GM19468 (cell line): ENCODE data around the gene ARAP2.

ENCODE experiments used
- ATAC-seq: cut with Tn5 transposase; IDR thresholded peaks from one replicate; pipeline ENCODE4 v1.9.1; 2021; ENCODE audit warnings: mild to moderate bottlenecking, moderate library complexity, moderate number of reproducible peaks; ENCODE audit not compliant: unreplicated experiment; ENCODE audit errors: extremely low read depth

ARAP2 gene

DNA sequence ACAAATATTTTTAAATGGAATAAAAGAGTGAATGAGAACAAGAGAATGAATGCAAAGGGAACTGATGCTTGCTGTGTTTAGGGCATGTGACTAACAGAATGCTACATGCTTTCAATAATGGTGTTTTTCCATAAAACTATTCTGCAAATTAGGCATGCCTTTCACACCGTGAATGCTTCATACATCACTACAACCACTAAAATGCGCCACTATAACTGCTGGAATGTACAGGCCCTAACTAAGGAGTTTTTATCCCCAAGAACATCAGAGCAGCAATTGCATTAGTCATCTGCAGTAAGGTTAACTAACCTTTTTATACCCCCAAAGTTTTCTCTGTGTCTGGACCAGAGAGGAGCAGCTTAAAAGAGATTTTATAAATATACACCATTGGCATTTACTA is 190.4 kb downstream of the ARAP2 start:
- no peak for ATAC-seq

DNA sequence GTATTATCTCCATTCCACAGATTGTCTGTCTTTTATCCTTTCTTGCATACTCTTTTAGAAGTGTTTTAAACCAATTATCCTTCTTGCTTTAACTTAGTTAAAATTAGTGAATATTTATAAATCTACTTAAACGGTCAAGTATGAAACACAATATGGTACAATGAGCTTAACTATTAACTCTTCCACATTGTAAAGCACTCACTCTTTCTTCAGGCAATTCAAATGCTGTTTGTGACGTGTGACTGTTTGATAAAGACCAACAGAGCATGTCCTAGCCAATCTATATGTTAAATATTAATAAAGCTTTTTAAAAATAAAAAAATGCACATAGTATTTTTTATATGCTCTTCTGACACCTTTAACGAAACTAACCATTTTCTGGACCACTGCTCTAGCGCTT is 192.7 kb downstream of the ARAP2 start:
- no peak for ATAC-seq

- ATAC-seq: no peak
Observed at GRCh38 chr4:36046026-36046425, 198.3 kb downstream of the ARAP2 start.

GRCh38 chr4:36043901-36044300 is 200.4 kb downstream of the ARAP2 start:
- no peak for ATAC-seq

- no peak for ATAC-seq
Observed at GRCh38 chr4:36043241-36043640, 201.1 kb downstream of the ARAP2 start.

- ATAC-seq: no peak
Observed at GRCh38 chr4:36042122-36042970, 202.0 kb downstream of the ARAP2 start.

GRCh38 chr4:36041340-36041739 is 203.0 kb downstream of the ARAP2 start:
- peak; percentile 45 for ATAC-seq

DNA sequence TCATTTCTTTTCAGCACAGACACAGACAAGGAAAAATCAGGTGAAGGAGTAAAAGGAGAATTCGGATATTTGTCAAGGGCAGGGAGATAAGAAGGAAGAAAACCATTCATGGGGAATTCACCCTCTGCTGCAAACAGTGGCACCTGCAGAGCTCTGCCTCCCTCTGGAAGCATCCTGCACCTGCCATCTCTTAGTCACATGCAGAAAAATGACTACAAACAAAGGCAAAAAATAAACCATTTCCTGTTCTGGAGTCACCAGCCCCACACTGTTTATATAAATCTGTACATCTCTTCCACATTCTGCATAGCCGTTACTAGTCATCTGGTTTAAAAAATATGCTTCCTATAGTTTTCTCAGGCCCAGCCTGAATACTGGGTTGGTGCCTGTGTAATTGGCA is 205.3 kb downstream of the ARAP2 start:
- ATAC-seq: no peak

GRCh38 chr4:36038491-36038890 is 205.8 kb downstream of the ARAP2 start:
- no peak for ATAC-seq

GRCh38 chr4:36037127-36037526 is 207.2 kb downstream of the ARAP2 start:
- ATAC-seq: no peak

DNA sequence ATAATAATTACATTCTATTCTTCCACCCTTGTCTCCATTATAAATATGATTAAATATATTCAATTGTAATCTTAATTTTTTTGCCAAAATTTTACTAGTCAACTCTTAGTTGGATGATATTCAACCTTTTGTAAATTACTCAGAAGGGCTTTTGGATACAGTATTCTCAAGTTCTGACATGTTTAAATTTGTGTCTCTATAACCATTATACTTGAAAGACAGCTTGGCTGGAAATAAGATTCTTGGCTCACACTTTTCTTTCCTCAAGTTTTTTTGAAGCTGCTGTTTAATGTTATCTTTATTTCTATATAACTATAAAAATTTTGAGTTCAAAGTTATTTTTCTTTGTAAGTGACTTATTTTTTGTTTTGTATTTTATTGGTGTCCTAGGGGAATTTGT is 214.4 kb downstream of the ARAP2 start:
- ATAC-seq: no peak

DNA sequence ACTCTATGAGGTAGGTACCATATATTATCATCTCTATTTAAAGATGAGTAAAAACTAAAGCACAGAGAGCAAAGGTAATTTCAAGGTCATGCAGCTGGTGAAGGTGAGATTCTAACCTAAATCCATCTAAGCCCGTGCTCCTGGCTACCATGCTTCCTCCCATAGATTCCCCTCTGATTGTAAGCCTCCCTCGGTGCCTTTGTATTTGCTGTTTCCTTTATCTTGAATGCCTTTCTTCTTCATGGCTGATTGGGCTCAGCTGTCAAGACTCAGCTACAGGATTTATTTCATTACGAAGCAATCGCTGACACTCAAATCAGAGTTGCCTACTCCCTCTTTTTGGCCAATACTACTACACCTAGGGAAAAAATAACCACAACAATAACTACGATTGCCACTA is 217.1 kb downstream of the ARAP2 start:
- ATAC-seq: no peak

DNA sequence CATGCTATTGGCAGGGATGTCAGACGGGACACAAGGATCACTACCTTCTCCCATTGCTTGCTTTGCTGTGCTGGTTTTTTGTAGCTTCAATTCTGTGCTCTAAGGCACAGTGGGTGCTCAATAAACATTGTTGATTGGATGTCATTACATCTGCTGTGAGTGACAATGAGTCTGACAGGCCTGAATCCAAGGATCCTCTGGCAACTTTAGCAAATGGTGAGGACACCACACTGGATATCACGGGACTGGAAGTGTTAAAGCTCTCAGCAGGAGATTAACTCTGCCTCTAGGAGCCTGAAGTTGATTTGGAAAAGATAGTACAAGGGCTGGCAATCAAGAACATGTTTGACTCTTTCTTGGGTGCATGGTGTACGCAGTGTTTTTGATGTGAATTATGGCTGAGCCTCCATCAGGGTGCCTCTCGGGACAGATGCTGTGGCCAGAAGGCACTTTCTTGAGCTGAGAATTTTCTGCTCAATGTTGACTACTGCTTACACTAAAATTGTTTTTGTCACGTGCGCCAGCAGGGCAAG is 217.9 kb downstream of the ARAP2 start:
- ATAC-seq: no peak

DNA sequence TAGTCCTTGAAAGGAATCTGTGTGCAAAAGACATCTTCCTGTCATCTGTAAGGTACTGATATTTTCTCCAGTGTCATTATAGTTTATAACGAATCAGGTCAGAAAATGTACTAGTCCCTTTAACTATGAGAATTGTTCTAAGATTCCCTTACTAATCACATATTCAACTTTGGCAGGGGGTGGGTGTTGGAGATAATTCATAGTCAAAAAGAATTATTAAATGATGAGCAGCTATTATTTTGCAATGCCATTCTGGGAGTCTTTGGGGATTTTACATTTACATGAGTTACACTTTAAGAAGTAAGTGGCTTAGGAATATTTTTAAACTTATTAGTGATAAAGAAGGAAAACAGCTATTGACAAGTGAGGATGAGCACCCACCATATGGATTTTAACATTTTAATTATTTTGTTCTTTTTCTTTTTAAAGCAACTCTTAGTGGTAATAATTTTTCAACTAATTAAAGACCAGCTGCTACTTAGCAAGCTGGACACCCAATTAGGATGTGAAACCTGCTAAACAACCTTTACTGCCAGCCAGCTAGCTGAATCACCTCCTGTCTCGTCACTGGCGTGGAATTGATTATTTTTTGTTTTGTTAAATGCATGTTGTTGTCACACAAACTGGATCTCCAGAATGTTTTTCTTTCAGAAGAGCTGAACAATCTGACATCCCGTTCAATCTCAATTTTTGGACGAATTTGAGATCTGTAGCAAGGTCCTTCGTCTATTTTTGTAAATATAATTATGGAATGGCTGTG is 219.2 kb downstream of the ARAP2 start:
- ATAC-seq: no peak

DNA sequence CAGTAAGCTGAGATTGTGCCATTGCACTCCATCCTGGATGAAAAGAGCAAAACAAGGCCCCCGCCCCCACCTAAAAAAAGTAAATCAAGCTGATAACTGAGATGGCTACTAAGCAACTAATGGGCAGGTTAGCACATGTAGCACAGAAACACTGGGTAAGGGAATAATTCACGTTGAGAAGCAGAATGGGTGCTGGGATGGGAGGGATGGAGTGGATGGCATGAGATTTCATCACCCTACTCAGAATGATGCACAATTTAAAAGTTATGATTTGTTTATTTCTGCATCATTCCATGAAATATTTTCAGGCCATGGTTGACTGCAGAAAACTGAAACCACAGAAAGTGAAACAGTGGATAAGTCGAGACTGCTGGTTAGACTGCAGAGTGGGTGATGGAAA is 224.0 kb downstream of the ARAP2 start:
- no peak for ATAC-seq
